Endothelial cell of umbilical vein (primary cell): ENCODE results near the gene PRKCZ. TPM values are rescaled to one million over a fixed set of nuclear protein-coding genes. Genes with fewer than 3 reads are reported as not detected.

Experiments
- BruUV-seq: library from RNA; stranded (reverse); fragments of 400-500 nt; replicated peaks from 2 replicates; lab custom pipeline; 2021; lab: Mats Ljungman, UMichigan
- CTCF ChIA-PET: fragments of 300-600, 350-600 bp; sonication (Branson Sonifier 250); formaldehyde crosslinking; loops from one replicate; lab custom pipeline; 2021; ENCODE audit warnings: antibody characterized with exemption, inconsistent platforms; lab: Charles Lee
- POLR2A ChIA-PET: fragments of 300-600, 350-600 bp; sonication (Branson Sonifier 250); formaldehyde crosslinking; loops from one replicate; lab custom pipeline; 2021; ENCODE audit warnings: antibody characterized with exemption, inconsistent platforms; lab: Charles Lee
- DNase-seq: peaks from one replicate; pipeline ENCODE4 v3.0.0-alpha.2; 2011; ENCODE audit warnings: low read depth, low spot score
- FAIRE-seq: peaks from 2 replicates; lab custom pipeline; 2011; peaks lifted over from hg19 to GRCh38; lab: Jason Lieb, UNC
- H2AFZ ChIP-seq: 2 replicates; pipeline ENCODE4 v1.6.0; 2012; ENCODE audit warnings: low read depth, low read length, control low read depth, inconsistent platforms
- H3K27ac ChIP-seq: 2 replicates; pipeline ENCODE4 v1.5.1; 2011; ENCODE audit warnings: low read depth, mild to moderate bottlenecking, control low read depth, low read length, moderate library complexity; ENCODE audit not compliant: insufficient read depth
- H3K27me3 ChIP-seq, 2 experiments: 2 replicates each; pipeline versions ENCODE4 v1.6.0 to v1.6.1; 2011; ENCODE audit warnings: low read length in 2 of 2, mixed read lengths in 1 of 2; ENCODE audit not compliant: control insufficient read depth in 2 of 2, insufficient read depth in 2 of 2
- H3K36me3 ChIP-seq, 2 experiments: 2 replicates in 1 of 2; 3 replicates in 1 of 2; pipeline ENCODE4 v1.5.1; 2011; ENCODE audit warnings: low read length in 2 of 2, mild to moderate bottlenecking in 1 of 2, moderate library complexity in 1 of 2; ENCODE audit not compliant: control insufficient read depth in 2 of 2, insufficient read depth in 2 of 2; ENCODE audit errors: extremely low read depth in 1 of 2
- H3K4me1 ChIP-seq: 3 replicates; pipeline ENCODE4 v1.5.1; 2011; ENCODE audit warnings: mild to moderate bottlenecking, low read length; ENCODE audit not compliant: control insufficient read depth, insufficient read depth; ENCODE audit errors: extremely low read depth
- H3K4me2 ChIP-seq: 2 replicates; pipeline ENCODE4 v1.6.1; 2011; ENCODE audit warnings: low read length, control low read depth, mixed read lengths; ENCODE audit not compliant: insufficient read depth
- H3K4me3 ChIP-seq, 3 experiments: fragments of 200-600 bp in 1 of 3; sonication (generic), shearing (Covaris generic) in 1 of 3; replicated peaks in 1 of 3; 2 replicates each; pipeline ENCODE4 v1.5.1; 2011 to 2016; ENCODE audit warnings: control low read depth in 3 of 3, low read length in 3 of 3, mild to moderate bottlenecking in 2 of 3, inconsistent platforms in 1 of 3, low read depth in 1 of 3, moderate library complexity in 1 of 3; ENCODE audit not compliant: insufficient read depth in 1 of 3
- H3K79me2 ChIP-seq: 2 replicates; pipeline ENCODE4 v1.6.0; 2012; ENCODE audit warnings: low read length, inconsistent platforms; ENCODE audit not compliant: control insufficient read depth, insufficient read depth
- H3K9ac ChIP-seq: replicated peaks from 2 replicates; pipeline ENCODE3; 2011; ENCODE audit warnings: low read length, control low read depth; ENCODE audit not compliant: insufficient read depth; ENCODE audit errors: extremely low read depth
- H3K9me1 ChIP-seq: replicated peaks from 3 replicates; pipeline ENCODE4 v1.6.0; 2011; ENCODE audit warnings: mild to moderate bottlenecking, low read length; ENCODE audit not compliant: control insufficient read depth, insufficient read depth; ENCODE audit errors: extremely low read depth
- H3K9me3 ChIP-seq: replicated peaks from 2 replicates; pipeline ENCODE4 v1.5.1; 2012; ENCODE audit warnings: low read length, inconsistent platforms; ENCODE audit not compliant: control insufficient read depth, insufficient read depth
- H4K20me1 ChIP-seq: replicated peaks from 2 replicates; pipeline ENCODE3; 2011; ENCODE audit warnings: mild to moderate bottlenecking, low read length; ENCODE audit not compliant: control insufficient read depth, insufficient read depth; ENCODE audit errors: extremely low read depth
- EZH2 ChIP-seq: IDR thresholded peaks from 2 replicates; pipeline ENCODE4 v1.6.1; 2012; ENCODE audit warnings: borderline replicate concordance, low read depth, mild to moderate bottlenecking, moderate library complexity, low read length, inconsistent platforms; ENCODE audit not compliant: severe bottlenecking
- FOS ChIP-seq: IDR thresholded peaks from 2 replicates; pipeline ENCODE4 v1.6.1; 2011; ENCODE audit warnings: mild to moderate bottlenecking, low read length, moderate library complexity, borderline replicate concordance; ENCODE audit not compliant: insufficient read depth
- GATA2 ChIP-seq: IDR thresholded peaks from 2 replicates; pipeline ENCODE4 v1.7.0; 2011; ENCODE audit warnings: low read depth, mild to moderate bottlenecking, moderate library complexity, mixed read lengths, low read length; ENCODE audit not compliant: insufficient read length, insufficient read depth
- JUN ChIP-seq: IDR thresholded peaks from 2 replicates; pipeline ENCODE4 v1.6.1; 2011; ENCODE audit warnings: borderline replicate concordance, low read depth; ENCODE audit not compliant: insufficient read length, insufficient read depth
- MYC ChIP-seq: IDR thresholded peaks from one replicate; pipeline ENCODE4 v1.6.1; 2011; ENCODE audit warnings: mild to moderate bottlenecking, low read depth, low read length
- POLR2A ChIP-seq: IDR thresholded peaks from 2 replicates; pipeline ENCODE4 v1.6.1; 2012; ENCODE audit warnings: low read depth, mild to moderate bottlenecking, control low read depth, low read length
- POLR2AphosphoS5 ChIP-seq: IDR thresholded peaks from 2 replicates; pipeline ENCODE4 v1.6.1; 2012; ENCODE audit warnings: low read depth, mild to moderate bottlenecking, control low read depth, low read length, moderate library complexity; ENCODE audit not compliant: insufficient read depth
- dilution Hi-C: fragments of 300-500 bp; cut with MboI; formaldehyde crosslinking; loops from one replicate; pipeline ENCODE4 v1.15.0; 2019; ENCODE audit warnings: low sequenced_read_pairs; ENCODE audit not compliant: extremely low pct_ligation_motif_present
- intact Hi-C: fragments of 100-400 bp; cut with micrococcal nuclease; formaldehyde crosslinking; loops from one replicate; pipeline ENCODE4 v1.10.0; 2022
- polyA plus RNA-seq, 4 experiments: library from polyadenylated mRNA; depleted of rRNA in 3 of 4; stranded (reverse) in 3 of 4; unstranded in 1 of 4; fragments of >200 nt; gene quantifications; 2 replicates each; pipeline versions ENCODE4 v1.2.1 to v1.2.3, GENCODE V29; 2011 to 2012; ENCODE audit warnings: missing spikeins in 1 of 4
- total RNA-seq: library from RNA; stranded (reverse); gene quantifications from 2 replicates; pipeline ENCODE4 v1.2.3, GENCODE V29; 2021
- TF ChIP-seq, protein P1 (sequence below), 2 donors: IDR thresholded peaks; 1 replicate in 1 of 2; 2 replicates in 1 of 2; pipeline ENCODE4 v1.5.1; 2011; ENCODE audit warnings: low read length in 2 of 2, mild to moderate bottlenecking in 2 of 2, moderate library complexity in 2 of 2, control low read depth in 1 of 2, inconsistent platforms in 1 of 2, low read depth in 1 of 2; ENCODE audit not compliant: insufficient read depth in 1 of 2; ENCODE audit errors: extremely low read depth in 1 of 2
- TF ChIP-seq, protein P2 (sequence below): IDR thresholded peaks from 2 replicates; pipeline ENCODE4 v1.6.1; 2011; ENCODE audit not compliant: insufficient read depth, insufficient read length

Gene PRKCZ
- total and polyA plus RNA-seq, 2 donors (not counting 3 experiments of a cell fraction or from before 2014, with no cell fraction given) = 0.22 to 1.7 TPM

DNA sequence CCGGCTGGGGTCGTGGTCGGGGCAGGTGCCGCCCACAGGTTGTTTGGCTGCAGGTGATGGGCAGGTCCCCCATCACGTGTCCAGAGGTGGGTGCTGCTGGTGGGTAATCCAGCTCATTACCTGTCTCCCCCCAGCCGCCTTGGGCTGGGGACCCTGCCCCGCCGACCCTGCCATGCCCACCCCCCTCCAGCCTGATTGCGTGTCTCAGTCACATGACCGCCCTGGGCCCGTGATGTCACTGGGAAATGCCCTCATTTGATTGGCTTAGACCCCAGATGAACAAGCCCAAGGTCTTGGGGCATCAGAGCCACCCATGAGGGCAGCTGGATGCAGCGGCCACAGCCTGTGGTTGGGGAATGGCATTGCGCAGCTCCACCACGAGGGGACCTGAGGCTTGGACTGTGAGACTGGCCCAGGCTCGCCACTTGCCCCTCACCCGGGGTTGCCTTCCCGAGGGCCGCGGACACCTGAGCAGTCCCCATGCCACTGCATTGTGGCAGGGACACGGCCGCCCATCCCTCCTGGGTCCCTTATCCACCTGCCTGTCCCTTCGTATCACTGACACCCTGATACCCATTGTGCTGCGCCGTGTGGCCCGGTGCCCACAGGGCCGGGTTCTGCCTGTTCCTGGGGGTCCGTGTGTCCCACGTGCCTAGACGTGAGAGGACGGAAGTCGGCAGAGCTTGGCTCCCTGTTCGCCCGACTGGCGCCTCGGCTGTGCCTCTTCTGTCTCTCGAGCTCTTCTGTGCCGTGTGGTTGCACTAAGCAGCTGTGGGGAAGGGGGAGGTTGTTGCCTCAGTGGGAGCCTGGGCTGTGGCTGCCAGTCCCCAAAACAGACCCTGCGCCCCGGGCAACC lies 76.3 kb downstream of the PRKCZ start:
- H3K4me2 ChIP-seq = no peak overlapping the region
- intact Hi-C loops (no loop called here), dilution Hi-C loops (no loop called here)
- BruUV-seq = no TSS peak
- FAIRE-seq (no peak), DNase-seq (no peak)
- H3K9ac ChIP-seq = no peak overlapping the region
- no peaks in the 10 kb centered on the region for H3K4me1 ChIP-seq
- no peaks in the 10 kb centered on the region for H3K9me1 ChIP-seq
- H3K27ac ChIP-seq = no peak overlapping the region
- H3K9me3 ChIP-seq = no peaks in the 10 kb centered on the region
- CTCF ChIA-PET = interaction anchor here (1.0 kb wide), 2 partner anchors 13 to 48 kb away, joined by 3 to 5 read pairs; no protein-coding TSS in a partner anchor
- no peaks in the 10 kb centered on the region for H4K20me1 ChIP-seq
- no peaks in the 10 kb centered on the region for H3K36me3 ChIP-seq
- no peaks in the 10 kb centered on the region for H3K79me2 ChIP-seq
- H3K4me3 ChIP-seq = no peak overlapping the region
- POLR2A ChIA-PET = no interaction called here
- H3K27me3 ChIP-seq = no peaks in the 10 kb centered on the region
- TF ChIP-seq, protein P1, sequence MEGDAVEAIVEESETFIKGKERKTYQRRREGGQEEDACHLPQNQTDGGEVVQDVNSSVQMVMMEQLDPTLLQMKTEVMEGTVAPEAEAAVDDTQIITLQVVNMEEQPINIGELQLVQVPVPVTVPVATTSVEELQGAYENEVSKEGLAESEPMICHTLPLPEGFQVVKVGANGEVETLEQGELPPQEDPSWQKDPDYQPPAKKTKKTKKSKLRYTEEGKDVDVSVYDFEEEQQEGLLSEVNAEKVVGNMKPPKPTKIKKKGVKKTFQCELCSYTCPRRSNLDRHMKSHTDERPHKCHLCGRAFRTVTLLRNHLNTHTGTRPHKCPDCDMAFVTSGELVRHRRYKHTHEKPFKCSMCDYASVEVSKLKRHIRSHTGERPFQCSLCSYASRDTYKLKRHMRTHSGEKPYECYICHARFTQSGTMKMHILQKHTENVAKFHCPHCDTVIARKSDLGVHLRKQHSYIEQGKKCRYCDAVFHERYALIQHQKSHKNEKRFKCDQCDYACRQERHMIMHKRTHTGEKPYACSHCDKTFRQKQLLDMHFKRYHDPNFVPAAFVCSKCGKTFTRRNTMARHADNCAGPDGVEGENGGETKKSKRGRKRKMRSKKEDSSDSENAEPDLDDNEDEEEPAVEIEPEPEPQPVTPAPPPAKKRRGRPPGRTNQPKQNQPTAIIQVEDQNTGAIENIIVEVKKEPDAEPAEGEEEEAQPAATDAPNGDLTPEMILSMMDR (IDR thresholded peaks at IDR 0.05; ENCODE audit: extremely low read depth in 1 of 2, insufficient read depth in 1 of 2, low read depth in 1 of 2, low read length in 2 of 2) = no peak
- TF ChIP-seq POLR2A (no peak), POLR2AphosphoS5 (no peak), FOS (no peak), JUN (no peak), EZH2 (no peak), GATA2 (no peak), MYC (no peak)
- TF ChIP-seq, protein P2, sequence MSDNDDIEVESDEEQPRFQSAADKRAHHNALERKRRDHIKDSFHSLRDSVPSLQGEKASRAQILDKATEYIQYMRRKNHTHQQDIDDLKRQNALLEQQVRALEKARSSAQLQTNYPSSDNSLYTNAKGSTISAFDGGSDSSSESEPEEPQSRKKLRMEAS = no peak
- H2AFZ ChIP-seq = no peak overlapping the region
